ENCODE data around the gene DYNC2I2. TPM values are rescaled to one million over a fixed set of nuclear protein-coding genes. Genes with fewer than 3 reads are reported as not detected.

Gene DYNC2I2
- total RNA-seq, 1 donor: 52.1 TPM

DNA sequence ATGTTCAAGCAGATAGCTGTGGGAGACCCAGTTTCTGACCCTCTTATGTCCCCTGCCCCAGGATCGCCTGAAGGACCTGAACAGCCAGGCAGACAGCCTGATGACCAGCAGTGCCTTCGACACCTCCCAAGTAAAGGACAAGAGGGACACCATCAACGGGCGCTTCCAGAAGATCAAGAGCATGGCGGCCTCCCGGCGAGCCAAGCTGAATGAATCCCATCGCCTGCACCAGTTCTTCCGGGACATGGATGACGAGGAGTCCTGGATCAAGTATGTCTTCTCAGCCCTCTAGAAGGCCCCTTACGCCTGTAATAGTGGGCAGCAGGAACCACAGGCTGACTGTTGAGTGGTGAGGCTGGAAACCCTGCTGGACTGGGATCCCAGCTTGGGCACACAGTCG is 41.1 kb downstream of the DYNC2I2 start:
- Histone ChIP-seq H3K79me2 (ENCODE audit: insufficient read depth, low read length) (no peaks in the 10 kb centered on the region), H3K27ac (ENCODE audit: low read depth, low read length) (no peak overlapping the region), H3K36me3 (ENCODE audit: insufficient read depth, low read length) (peaks cover 92% of the 10 kb centered on the region), H3K27me3 (ENCODE audit: insufficient read depth, low read length) (no peaks in the 10 kb centered on the region), H3K4me1 (ENCODE audit: insufficient read depth, low read length) (no peaks in the 10 kb centered on the region), H4K20me1 (ENCODE audit: insufficient read depth, low read length) (peaks cover 10% of the 10 kb centered on the region), H2AFZ (ENCODE audit: low read length) (no peak overlapping the region), H3K9me3 (ENCODE audit: low read depth, low read length) (no peaks in the 10 kb centered on the region), H3K4me2 (ENCODE audit: insufficient read depth, low read length) (no peak overlapping the region), H3K4me3 (ENCODE audit: insufficient read depth, low read length) (no peak overlapping the region)
- no peak for DNase-seq (ENCODE audit: insufficient read length, low spot score, missing footprints)
- TF ChIP-seq, protein P1, sequence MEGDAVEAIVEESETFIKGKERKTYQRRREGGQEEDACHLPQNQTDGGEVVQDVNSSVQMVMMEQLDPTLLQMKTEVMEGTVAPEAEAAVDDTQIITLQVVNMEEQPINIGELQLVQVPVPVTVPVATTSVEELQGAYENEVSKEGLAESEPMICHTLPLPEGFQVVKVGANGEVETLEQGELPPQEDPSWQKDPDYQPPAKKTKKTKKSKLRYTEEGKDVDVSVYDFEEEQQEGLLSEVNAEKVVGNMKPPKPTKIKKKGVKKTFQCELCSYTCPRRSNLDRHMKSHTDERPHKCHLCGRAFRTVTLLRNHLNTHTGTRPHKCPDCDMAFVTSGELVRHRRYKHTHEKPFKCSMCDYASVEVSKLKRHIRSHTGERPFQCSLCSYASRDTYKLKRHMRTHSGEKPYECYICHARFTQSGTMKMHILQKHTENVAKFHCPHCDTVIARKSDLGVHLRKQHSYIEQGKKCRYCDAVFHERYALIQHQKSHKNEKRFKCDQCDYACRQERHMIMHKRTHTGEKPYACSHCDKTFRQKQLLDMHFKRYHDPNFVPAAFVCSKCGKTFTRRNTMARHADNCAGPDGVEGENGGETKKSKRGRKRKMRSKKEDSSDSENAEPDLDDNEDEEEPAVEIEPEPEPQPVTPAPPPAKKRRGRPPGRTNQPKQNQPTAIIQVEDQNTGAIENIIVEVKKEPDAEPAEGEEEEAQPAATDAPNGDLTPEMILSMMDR (IDR thresholded peaks at IDR 0.05; ENCODE audit: extremely low read depth, low read depth, low read length): no peak

DNA sequence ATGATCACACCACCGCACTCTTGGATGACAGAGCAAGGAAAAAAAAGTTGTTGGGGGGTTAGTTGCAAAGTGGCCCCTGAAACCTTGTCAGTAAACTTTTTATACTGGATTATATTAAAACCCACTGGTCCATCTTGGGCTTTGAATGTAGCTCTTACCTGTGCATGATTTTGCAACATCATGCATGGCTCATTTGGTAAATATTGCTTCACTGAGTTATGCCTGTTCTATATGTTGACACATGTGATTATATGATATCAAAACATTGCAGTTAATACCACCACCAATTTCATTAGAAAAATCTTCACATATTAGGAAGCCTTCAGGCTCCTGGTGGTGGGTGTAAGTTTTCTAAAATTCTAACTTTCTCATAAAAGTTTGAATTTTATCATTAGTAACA is 41.9 kb downstream of the DYNC2I2 start:
- Histone ChIP-seq H3K9me3 (ENCODE audit: low read depth, low read length) (no peaks in the 10 kb centered on the region), H2AFZ (ENCODE audit: low read length) (no peak overlapping the region), H4K20me1 (ENCODE audit: insufficient read depth, low read length) (peaks cover 8% of the 10 kb centered on the region), H3K4me1 (ENCODE audit: insufficient read depth, low read length) (no peaks in the 10 kb centered on the region), H3K4me2 (ENCODE audit: insufficient read depth, low read length) (no peak overlapping the region), H3K79me2 (ENCODE audit: insufficient read depth, low read length) (no peaks in the 10 kb centered on the region), H3K27ac (ENCODE audit: low read depth, low read length) (no peak overlapping the region), H3K36me3 (ENCODE audit: insufficient read depth, low read length) (peaks cover 93% of the 10 kb centered on the region), H3K27me3 (ENCODE audit: insufficient read depth, low read length) (no peaks in the 10 kb centered on the region), H3K4me3 (ENCODE audit: insufficient read depth, low read length) (no peak overlapping the region)
- DNase-seq (ENCODE audit: insufficient read length, low spot score, missing footprints): peak; percentile 3
- TF ChIP-seq, protein P1 (IDR thresholded peaks at IDR 0.05; ENCODE audit: extremely low read depth, low read depth, low read length): no peak

DNA sequence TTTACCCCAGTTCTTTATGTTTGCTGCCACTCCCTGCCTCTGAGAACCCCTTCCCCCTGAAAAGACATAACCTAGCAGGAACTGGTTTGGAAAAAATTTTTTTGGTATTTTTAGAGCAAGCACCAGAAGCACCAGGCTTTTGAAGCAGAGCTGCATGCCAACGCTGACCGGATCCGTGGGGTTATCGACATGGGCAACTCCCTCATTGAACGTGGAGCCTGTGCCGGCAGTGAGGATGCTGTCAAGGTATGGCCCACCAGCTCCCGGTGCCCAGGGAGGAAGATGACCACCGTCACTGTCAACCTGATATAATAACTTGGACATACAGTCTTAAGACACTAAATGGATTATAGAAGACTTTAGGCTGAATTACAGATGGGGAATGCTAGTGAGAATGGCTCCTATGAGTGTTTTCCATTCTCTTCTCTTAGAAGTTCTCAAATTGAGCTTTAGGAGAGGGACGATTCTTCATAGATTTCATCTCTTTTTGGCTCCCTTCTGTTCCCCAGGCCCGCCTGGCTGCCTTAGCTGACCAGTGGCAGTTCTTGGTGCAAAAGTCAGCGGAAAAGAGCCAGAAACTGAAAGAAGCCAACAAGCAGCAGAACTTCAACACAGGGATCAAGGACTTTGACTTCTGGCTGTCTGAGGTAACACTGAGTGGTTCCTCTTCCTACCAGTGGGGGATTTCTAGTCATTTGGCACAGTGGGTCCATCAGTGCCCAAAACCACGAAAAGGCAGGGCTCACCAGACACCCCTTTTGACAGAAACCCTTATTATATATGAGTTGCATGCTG is 44.9 kb downstream of the DYNC2I2 start:
- Histone ChIP-seq H3K79me2 (ENCODE audit: insufficient read depth, low read length) (no peaks in the 10 kb centered on the region), H3K9me3 (ENCODE audit: low read depth, low read length) (no peaks in the 10 kb centered on the region), H3K4me1 (ENCODE audit: insufficient read depth, low read length) (peaks cover 3% of the 10 kb centered on the region), H3K4me3 (ENCODE audit: insufficient read depth, low read length) (no peak overlapping the region), H3K4me2 (ENCODE audit: insufficient read depth, low read length) (no peak overlapping the region), H3K27ac (ENCODE audit: low read depth, low read length) (no peak overlapping the region), H4K20me1 (ENCODE audit: insufficient read depth, low read length) (peaks cover 12% of the 10 kb centered on the region), H3K36me3 (ENCODE audit: insufficient read depth, low read length) (peaks cover 95% of the 10 kb centered on the region), H3K27me3 (ENCODE audit: insufficient read depth, low read length) (no peaks in the 10 kb centered on the region), H2AFZ (ENCODE audit: low read length) (no peak overlapping the region)
- TF ChIP-seq, protein P1 (IDR thresholded peaks at IDR 0.05; ENCODE audit: extremely low read depth, low read depth, low read length): no peak
- peak; percentile 22 for DNase-seq (ENCODE audit: insufficient read length, low spot score, missing footprints)

DNA sequence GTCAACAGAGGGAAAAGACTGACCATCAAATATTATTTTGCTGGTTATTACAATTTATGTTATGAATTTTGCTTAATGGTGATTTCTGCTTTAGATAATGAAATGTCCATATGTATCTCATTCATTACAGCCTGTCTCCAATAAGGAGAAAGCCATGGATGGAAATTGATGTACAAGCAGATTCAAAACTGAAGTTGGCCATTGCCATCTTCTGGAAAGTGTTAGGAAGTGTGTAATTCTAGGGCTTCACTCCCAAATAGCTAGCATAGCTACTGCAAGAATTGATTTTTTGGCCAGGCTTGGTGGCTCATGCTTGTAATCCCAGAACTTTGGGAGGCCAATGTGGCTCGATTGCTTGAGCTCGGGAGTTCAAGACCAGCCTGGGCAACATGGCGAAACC is 45.8 kb downstream of the DYNC2I2 start:
- Histone ChIP-seq H3K9me3 (ENCODE audit: low read depth, low read length) (no peaks in the 10 kb centered on the region), H3K4me1 (ENCODE audit: insufficient read depth, low read length) (peaks cover 3% of the 10 kb centered on the region), H3K27ac (ENCODE audit: low read depth, low read length) (no peak overlapping the region), H2AFZ (ENCODE audit: low read length) (no peak overlapping the region), H3K36me3 (ENCODE audit: insufficient read depth, low read length) (peaks cover 97% of the 10 kb centered on the region), H3K4me2 (ENCODE audit: insufficient read depth, low read length) (no peak overlapping the region), H3K79me2 (ENCODE audit: insufficient read depth, low read length) (no peaks in the 10 kb centered on the region), H4K20me1 (ENCODE audit: insufficient read depth, low read length) (peaks cover 12% of the 10 kb centered on the region), H3K4me3 (ENCODE audit: insufficient read depth, low read length) (no peak overlapping the region), H3K27me3 (ENCODE audit: insufficient read depth, low read length) (no peaks in the 10 kb centered on the region)
- no peak for DNase-seq (ENCODE audit: insufficient read length, low spot score, missing footprints)
- TF ChIP-seq, protein P1 (IDR thresholded peaks at IDR 0.05; ENCODE audit: extremely low read depth, low read depth, low read length): no peak

Measured in osteoblast (primary cell).